Astrocyte of the spinal cord (primary cell): ENCODE data around the gene RASD2.

ENCODE experiments used
- DNase-seq: peaks from one replicate; pipeline ENCODE4 v3.0.0; 2011; ENCODE audit warnings: low read depth, low spot score
- H3K4me3 ChIP-seq: 2 replicates; pipeline ENCODE4 v1.5.1; 2011; ENCODE audit warnings: low read depth, mild to moderate bottlenecking, low read length, moderate library complexity
- in situ Hi-C: cut with HindIII; loops from 2 replicates; pipeline ENCODE4 v1.10.0; 2017; ENCODE audit warnings: low sequenced_read_pairs
- TF ChIP-seq, protein P1 (sequence below): IDR thresholded peaks from 2 replicates; pipeline ENCODE4 v1.5.1; 2012; ENCODE audit warnings: low read depth, mild to moderate bottlenecking, low read length, inconsistent platforms

The RASD2 gene

DNA sequence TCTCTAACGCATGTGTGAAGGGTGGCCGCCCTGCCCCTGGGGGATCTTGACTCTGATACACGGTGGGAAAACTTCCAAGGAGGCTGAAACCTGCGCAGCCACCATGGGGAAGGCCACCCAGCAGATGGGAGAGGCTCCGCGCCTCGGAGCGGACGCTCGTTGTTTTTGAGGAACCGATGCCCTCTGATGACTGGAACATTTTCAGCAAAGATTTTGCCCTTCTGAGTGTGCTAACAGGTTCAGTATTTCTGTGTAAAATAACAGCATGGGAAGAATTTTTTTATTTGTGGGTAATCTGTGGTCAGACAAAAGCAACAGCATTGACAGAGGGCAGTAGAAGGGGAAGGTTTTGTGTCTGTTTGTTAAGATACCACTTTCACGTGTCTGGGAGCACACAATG lies 59.8 kb downstream of the RASD2 start:
- no peak overlapping the region for H3K4me3 ChIP-seq
- in situ Hi-C loops = no loop called here
- DNase-seq = no peak
- TF ChIP-seq, protein P1, sequence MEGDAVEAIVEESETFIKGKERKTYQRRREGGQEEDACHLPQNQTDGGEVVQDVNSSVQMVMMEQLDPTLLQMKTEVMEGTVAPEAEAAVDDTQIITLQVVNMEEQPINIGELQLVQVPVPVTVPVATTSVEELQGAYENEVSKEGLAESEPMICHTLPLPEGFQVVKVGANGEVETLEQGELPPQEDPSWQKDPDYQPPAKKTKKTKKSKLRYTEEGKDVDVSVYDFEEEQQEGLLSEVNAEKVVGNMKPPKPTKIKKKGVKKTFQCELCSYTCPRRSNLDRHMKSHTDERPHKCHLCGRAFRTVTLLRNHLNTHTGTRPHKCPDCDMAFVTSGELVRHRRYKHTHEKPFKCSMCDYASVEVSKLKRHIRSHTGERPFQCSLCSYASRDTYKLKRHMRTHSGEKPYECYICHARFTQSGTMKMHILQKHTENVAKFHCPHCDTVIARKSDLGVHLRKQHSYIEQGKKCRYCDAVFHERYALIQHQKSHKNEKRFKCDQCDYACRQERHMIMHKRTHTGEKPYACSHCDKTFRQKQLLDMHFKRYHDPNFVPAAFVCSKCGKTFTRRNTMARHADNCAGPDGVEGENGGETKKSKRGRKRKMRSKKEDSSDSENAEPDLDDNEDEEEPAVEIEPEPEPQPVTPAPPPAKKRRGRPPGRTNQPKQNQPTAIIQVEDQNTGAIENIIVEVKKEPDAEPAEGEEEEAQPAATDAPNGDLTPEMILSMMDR = no peak

DNA sequence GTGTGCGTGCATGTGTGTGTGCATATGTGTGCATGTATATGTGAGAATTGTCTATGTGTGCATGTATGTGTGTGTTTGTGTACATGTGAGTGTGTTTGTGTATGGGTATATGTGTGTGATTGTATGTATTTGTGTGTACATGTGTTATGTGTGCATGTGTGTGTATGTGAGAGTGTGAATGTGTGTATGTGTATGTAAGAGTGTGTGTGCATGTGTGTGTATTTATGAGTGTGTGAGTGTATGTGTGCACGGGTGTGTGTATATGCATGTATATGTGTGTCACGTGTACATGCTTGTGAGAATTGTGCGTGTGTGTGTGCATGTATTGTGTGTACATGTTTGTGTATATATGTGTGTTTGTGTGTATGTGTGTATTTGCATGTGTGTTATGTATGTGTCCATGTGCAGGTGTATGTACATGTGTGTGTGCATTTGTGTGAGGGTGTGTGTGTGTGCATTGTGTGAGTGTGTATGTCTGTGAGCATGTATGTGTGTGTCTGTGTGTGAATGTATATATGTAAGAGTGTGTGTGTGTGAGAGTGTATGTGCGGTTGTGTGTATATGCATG lies 60.5 kb downstream of the RASD2 start:
- TF ChIP-seq, protein P1 = no peak

DNA sequence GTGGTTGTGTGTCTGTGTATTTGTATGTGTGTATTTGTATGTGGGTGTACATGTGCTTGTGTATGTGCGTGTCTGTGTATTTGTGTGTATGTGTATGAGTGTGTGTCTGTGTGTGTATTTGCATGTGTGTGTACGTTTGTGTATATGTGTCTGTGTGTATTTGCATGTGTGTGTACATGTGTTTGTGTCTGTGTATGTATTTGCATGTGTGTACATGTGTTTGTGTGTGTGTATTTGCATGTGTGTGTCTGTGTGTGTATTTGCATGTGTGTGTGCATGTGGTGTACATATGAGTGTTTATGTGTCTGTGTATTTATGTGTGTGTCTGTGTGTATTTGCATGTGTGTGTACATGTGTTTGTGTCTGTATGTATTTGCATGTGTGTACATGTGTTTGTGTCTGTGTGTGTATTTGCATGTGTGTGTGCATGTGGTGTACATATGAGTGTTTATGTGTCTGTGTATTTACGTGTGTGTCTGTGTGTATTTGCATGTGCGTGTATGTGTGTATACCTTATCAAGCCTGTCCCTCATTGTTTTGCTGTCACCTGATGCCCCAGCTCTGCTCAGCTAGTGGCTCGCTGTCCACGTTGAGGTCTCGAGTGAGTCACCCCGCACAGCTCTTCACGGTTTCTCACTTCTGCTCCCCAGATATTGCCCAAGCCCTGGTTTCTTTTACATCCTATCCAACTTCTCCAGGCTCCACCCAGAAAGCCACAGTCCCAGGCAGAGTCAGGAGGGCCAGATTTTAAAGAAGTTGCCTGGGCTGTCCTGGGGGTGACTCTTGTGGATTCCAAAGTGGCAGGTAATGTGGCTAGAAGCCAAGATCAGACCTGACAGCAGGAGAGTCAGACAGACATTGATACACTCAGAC lies 61.3 kb downstream of the RASD2 start:
- H3K4me3 ChIP-seq = no peak overlapping the region
- DNase-seq = peak; percentile 27
- TF ChIP-seq, protein P1 = no peak
- in situ Hi-C loops = no loop called here

More for the DNA sequence above, 60.5 kb downstream of the RASD2 start:
- in situ Hi-C loops = no loop called here
- no peak for DNase-seq
- H3K4me3 ChIP-seq = no peak overlapping the region
